SU-DHL-6 (cell line): ENCODE data around the gene MLIP.

Experiments
- CTCF ChIP-seq: fragments of 200-600 bp; sonication (generic); IDR thresholded peaks from one replicate; pipeline ENCODE4 v1.5.1; 2017; ENCODE audit warnings: antibody characterized with exemption, mild to moderate bottlenecking, low read length, moderate library complexity; ENCODE audit not compliant: insufficient read depth, poor library complexity, severe bottlenecking
- EZH2phosphoT487 ChIP-seq: fragments of 200-600 bp; sonication (generic), shearing (Covaris generic); conservative IDR thresholded peaks from 2 replicates; pipeline ENCODE4 v1.6.1; 2018; ENCODE audit warnings: mild to moderate bottlenecking, antibody characterized with exemption, low read length, moderate library complexity, mixed read lengths

DNA sequence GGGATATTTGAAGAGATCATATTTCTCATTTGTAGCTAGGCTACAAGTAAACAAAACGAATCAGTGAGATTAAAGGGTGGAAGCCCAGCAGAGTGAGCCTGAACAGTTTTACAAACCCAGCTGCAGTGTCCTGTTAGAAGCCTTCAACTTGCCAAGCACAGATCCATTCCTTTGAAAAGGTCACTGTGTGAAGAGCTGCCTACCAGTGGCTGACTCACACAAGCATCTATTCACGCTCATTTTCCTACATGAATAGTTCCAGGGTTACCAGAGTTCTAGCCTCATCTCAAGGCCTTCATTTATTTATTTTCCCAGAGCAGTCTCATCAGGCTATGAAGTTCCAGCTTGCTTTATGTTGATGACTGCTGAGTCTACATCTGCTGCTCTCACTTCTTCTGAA, 25.7 kb upstream of the MLIP start:
- TF ChIP-seq CTCF (no peak), EZH2phosphoT487 (no peak)
